Measurements from ENCODE around the gene PADI3. TPM values are rescaled to one million over a fixed set of nuclear protein-coding genes. Genes with fewer than 3 reads are reported as not detected.
"Not testable (repeated sequence)": the region's sequence is repeated elsewhere in the genome, so short reads cannot be mapped to it uniquely, and the experiment has no call there.

Gene PADI3
- polyA plus RNA-seq, 2 donors = 14.1 to 31.0 TPM

GRCh38 chr1:17234405-17234804 lies 14.5 kb upstream of the PADI3 start:
- no peaks in the 10 kb centered on the region for H3K9me3 ChIP-seq (ENCODE audit: control insufficient read depth in 2 of 2, insufficient read depth in 1 of 2, low read depth in 1 of 2, low read length in 1 of 2)
- peaks cover 0 to 5% of the 10 kb centered on the region in 2 donors for H3K36me3 ChIP-seq (ENCODE audit: control insufficient read depth in 2 of 2, insufficient read depth in 2 of 2, low read length in 1 of 2)
- H3K27me3 ChIP-seq (ENCODE audit: control insufficient read depth in 1 of 2, insufficient read depth in 2 of 2, low read length in 2 of 2) = no peaks in the 10 kb centered on the region
- WGBS, 2 donors = 80 to 97% methylated on average over 1 of the region's 1 CpG
- no peak overlapping the region for H3K4me3 ChIP-seq (ENCODE audit: low read depth in 1 of 2, low read length in 2 of 2)
- peaks cover 0 to 21% of the 10 kb centered on the region in 2 donors for H3K4me1 ChIP-seq (ENCODE audit: control insufficient read depth in 2 of 2, insufficient read depth in 2 of 2, low read length in 1 of 2)
- H3K27ac ChIP-seq (ENCODE audit: low read depth in 2 of 2, low read length in 1 of 2) = no peak overlapping the region

- Histone ChIP-seq H3K4me3 (ENCODE audit: low read depth in 1 of 2, low read length in 2 of 2) (no peak overlapping the region), H3K36me3 (ENCODE audit: control insufficient read depth in 2 of 2, insufficient read depth in 2 of 2, low read length in 1 of 2) (peaks cover 2 to 5% of the 10 kb centered on the region in 2 donors), H3K27ac (ENCODE audit: low read depth in 2 of 2, low read length in 1 of 2) (peak overlapping the region in 1 of 2 donors; percentile 33), H3K9me3 (ENCODE audit: control insufficient read depth in 2 of 2, insufficient read depth in 1 of 2, low read depth in 1 of 2, low read length in 1 of 2) (no peaks in the 10 kb centered on the region), H3K27me3 (ENCODE audit: control insufficient read depth in 1 of 2, insufficient read depth in 2 of 2, low read length in 2 of 2) (no peaks in the 10 kb centered on the region), H3K4me1 (ENCODE audit: control insufficient read depth in 2 of 2, insufficient read depth in 2 of 2, low read length in 1 of 2) (peaks cover 0 to 14% of the 10 kb centered on the region in 2 donors)
- WGBS, 2 donors = 86 to 89% methylated on average over 9 of the region's 9 CpGs
These were observed 13.6 kb upstream of the PADI3 start for GRCh38 chr1:17235135-17235885.

GRCh38 chr1:17236779-17237560 lies 11.9 kb upstream of the PADI3 start:
- Histone ChIP-seq H3K9me3 (ENCODE audit: control insufficient read depth in 2 of 2, insufficient read depth in 1 of 2, low read depth in 1 of 2, low read length in 1 of 2) (no peaks in the 10 kb centered on the region), H3K27ac (ENCODE audit: low read depth in 2 of 2, low read length in 1 of 2) (peak overlapping the region in 1 of 2 donors; percentile 40), H3K4me3 (ENCODE audit: low read depth in 1 of 2, low read length in 2 of 2) (no peak overlapping the region), H3K4me1 (ENCODE audit: control insufficient read depth in 2 of 2, insufficient read depth in 2 of 2, low read length in 1 of 2) (peaks cover 0 to 11% of the 10 kb centered on the region in 2 donors), H3K36me3 (ENCODE audit: control insufficient read depth in 2 of 2, insufficient read depth in 2 of 2, low read length in 1 of 2) (peaks cover 0 to 4% of the 10 kb centered on the region in 2 donors), H3K27me3 (ENCODE audit: control insufficient read depth in 1 of 2, insufficient read depth in 2 of 2, low read length in 2 of 2) (no peaks in the 10 kb centered on the region)
- 18 to 21% methylated on average over 17 to 18 of the region's 18 CpGs for WGBS, 2 donors

GRCh38 chr1:17237561-17237903 lies 11.4 kb upstream of the PADI3 start:
- Histone ChIP-seq H3K9me3 (ENCODE audit: control insufficient read depth in 2 of 2, insufficient read depth in 1 of 2, low read depth in 1 of 2, low read length in 1 of 2) (no peaks in the 10 kb centered on the region), H3K27me3 (ENCODE audit: control insufficient read depth in 1 of 2, insufficient read depth in 2 of 2, low read length in 2 of 2) (no peaks in the 10 kb centered on the region), H3K4me3 (ENCODE audit: low read depth in 1 of 2, low read length in 2 of 2) (no peak overlapping the region), H3K27ac (ENCODE audit: low read depth in 2 of 2, low read length in 1 of 2) (peak overlapping the region in 1 of 2 donors; percentile 61), H3K36me3 (ENCODE audit: control insufficient read depth in 2 of 2, insufficient read depth in 2 of 2, low read length in 1 of 2) (peaks cover 2 to 4% of the 10 kb centered on the region in 2 donors), H3K4me1 (ENCODE audit: control insufficient read depth in 2 of 2, insufficient read depth in 2 of 2, low read length in 1 of 2) (peaks cover 0 to 11% of the 10 kb centered on the region in 2 donors)
- 74 to 76% methylated on average over 4 of the region's 4 CpGs for WGBS, 2 donors

- Histone ChIP-seq H3K27ac (ENCODE audit: low read depth in 2 of 2, low read length in 1 of 2) (no peak overlapping the region), H3K9me3 (ENCODE audit: control insufficient read depth in 2 of 2, insufficient read depth in 1 of 2, low read depth in 1 of 2, low read length in 1 of 2) (no peaks in the 10 kb centered on the region), H3K4me3 (ENCODE audit: low read depth in 1 of 2, low read length in 2 of 2) (no peak overlapping the region), H3K36me3 (ENCODE audit: control insufficient read depth in 2 of 2, insufficient read depth in 2 of 2, low read length in 1 of 2) (peaks cover 4 to 9% of the 10 kb centered on the region in 2 donors), H3K27me3 (ENCODE audit: control insufficient read depth in 1 of 2, insufficient read depth in 2 of 2, low read length in 2 of 2) (no peaks in the 10 kb centered on the region), H3K4me1 (ENCODE audit: control insufficient read depth in 2 of 2, insufficient read depth in 2 of 2, low read length in 1 of 2) (peaks cover 0 to 4% of the 10 kb centered on the region in 2 donors)
- WGBS, 2 donors = 35 to 45% methylated on average over 1 of the region's 1 CpG
These were observed 9.5 kb upstream of the PADI3 start for GRCh38 chr1:17239420-17239819.

GRCh38 chr1:17241011-17241779 lies 7.7 kb upstream of the PADI3 start:
- H3K36me3 ChIP-seq (ENCODE audit: control insufficient read depth in 2 of 2, insufficient read depth in 2 of 2, low read length in 1 of 2); H3K27me3 ChIP-seq (ENCODE audit: control insufficient read depth in 1 of 2, insufficient read depth in 2 of 2, low read length in 2 of 2); H3K9me3 ChIP-seq (ENCODE audit: control insufficient read depth in 2 of 2, insufficient read depth in 1 of 2, low read depth in 1 of 2, low read length in 1 of 2); H3K27ac ChIP-seq (ENCODE audit: low read depth in 2 of 2, low read length in 1 of 2); H3K4me3 ChIP-seq (ENCODE audit: low read depth in 1 of 2, low read length in 2 of 2): not testable (repeated sequence)
- 51 to 74% methylated on average over 27 to 28 of the region's 28 CpGs for WGBS, 2 donors
- H3K4me1 ChIP-seq (ENCODE audit: control insufficient read depth in 2 of 2, insufficient read depth in 2 of 2, low read length in 1 of 2) = peaks cover 0 to 12% of the 10 kb centered on the region in 2 donors

GRCh38 chr1:17241780-17242074 lies 7.2 kb upstream of the PADI3 start:
- H3K4me3 ChIP-seq (ENCODE audit: low read depth in 1 of 2, low read length in 2 of 2); H3K9me3 ChIP-seq (ENCODE audit: control insufficient read depth in 2 of 2, insufficient read depth in 1 of 2, low read depth in 1 of 2, low read length in 1 of 2); H3K27ac ChIP-seq (ENCODE audit: low read depth in 2 of 2, low read length in 1 of 2); H3K27me3 ChIP-seq (ENCODE audit: control insufficient read depth in 1 of 2, insufficient read depth in 2 of 2, low read length in 2 of 2); H3K36me3 ChIP-seq (ENCODE audit: control insufficient read depth in 2 of 2, insufficient read depth in 2 of 2, low read length in 1 of 2): not testable (repeated sequence)
- peaks cover 0 to 12% of the 10 kb centered on the region in 2 donors for H3K4me1 ChIP-seq (ENCODE audit: control insufficient read depth in 2 of 2, insufficient read depth in 2 of 2, low read length in 1 of 2)
- WGBS, 2 donors = 80 to 92% methylated on average over 10 to 11 of the region's 11 CpGs

GRCh38 chr1:17243274-17243673 lies 5.6 kb upstream of the PADI3 start:
- WGBS, 2 donors = 53 to 63% methylated on average over 1 of the region's 1 CpG
- H3K9me3 ChIP-seq (ENCODE audit: control insufficient read depth in 2 of 2, insufficient read depth in 1 of 2, low read depth in 1 of 2, low read length in 1 of 2) = no peaks in the 10 kb centered on the region
- no peak overlapping the region for H3K4me3 ChIP-seq (ENCODE audit: low read depth in 1 of 2, low read length in 2 of 2)
- peaks cover 0 to 12% of the 10 kb centered on the region in 2 donors for H3K4me1 ChIP-seq (ENCODE audit: control insufficient read depth in 2 of 2, insufficient read depth in 2 of 2, low read length in 1 of 2)
- H3K27me3 ChIP-seq (ENCODE audit: control insufficient read depth in 1 of 2, insufficient read depth in 2 of 2, low read length in 2 of 2) = no peaks in the 10 kb centered on the region
- H3K27ac ChIP-seq (ENCODE audit: low read depth in 2 of 2, low read length in 1 of 2) = no peak overlapping the region
- peaks cover 4 to 9% of the 10 kb centered on the region in 2 donors for H3K36me3 ChIP-seq (ENCODE audit: control insufficient read depth in 2 of 2, insufficient read depth in 2 of 2, low read length in 1 of 2)

- H3K27ac ChIP-seq (ENCODE audit: low read depth in 2 of 2, low read length in 1 of 2) = no peak overlapping the region
- 63 to 66% methylated on average over 14 of the region's 14 CpGs for WGBS, 2 donors
- no peaks in the 10 kb centered on the region for H3K27me3 ChIP-seq (ENCODE audit: control insufficient read depth in 1 of 2, insufficient read depth in 2 of 2, low read length in 2 of 2)
- H3K4me3 ChIP-seq (ENCODE audit: low read depth in 1 of 2, low read length in 2 of 2) = no peak overlapping the region
- H3K36me3 ChIP-seq (ENCODE audit: control insufficient read depth in 2 of 2, insufficient read depth in 2 of 2, low read length in 1 of 2) = peaks cover 4 to 9% of the 10 kb centered on the region in 2 donors
- peaks cover 2 to 12% of the 10 kb centered on the region in 2 donors for H3K4me1 ChIP-seq (ENCODE audit: control insufficient read depth in 2 of 2, insufficient read depth in 2 of 2, low read length in 1 of 2)
- H3K9me3 ChIP-seq (ENCODE audit: control insufficient read depth in 2 of 2, insufficient read depth in 1 of 2, low read depth in 1 of 2, low read length in 1 of 2) = no peaks in the 10 kb centered on the region
These were observed 3.8 kb upstream of the PADI3 start for GRCh38 chr1:17244821-17245740.
